ENCODE results near the gene DICER1. TPM values are rescaled to one million over a fixed set of nuclear protein-coding genes. Genes with fewer than 3 reads are reported as not detected.

The DICER1 gene
- total RNA-seq (2014; rRNA removed; shearing (Covaris generic)) (52.6 and 59.2 TPM in 2 replicates), polyA plus RNA-seq (2016; fragmentation: Nextera tagmentation; extraction: Ambion mirVana) (17.6 and 21.4 TPM in 2 replicates)
- long read RNA-seq, partial matches to known transcripts, result 7 of 11 reads
- long read RNA-seq, other reads (novel, unspliced or antisense), result 3 of 11 reads

DNA sequence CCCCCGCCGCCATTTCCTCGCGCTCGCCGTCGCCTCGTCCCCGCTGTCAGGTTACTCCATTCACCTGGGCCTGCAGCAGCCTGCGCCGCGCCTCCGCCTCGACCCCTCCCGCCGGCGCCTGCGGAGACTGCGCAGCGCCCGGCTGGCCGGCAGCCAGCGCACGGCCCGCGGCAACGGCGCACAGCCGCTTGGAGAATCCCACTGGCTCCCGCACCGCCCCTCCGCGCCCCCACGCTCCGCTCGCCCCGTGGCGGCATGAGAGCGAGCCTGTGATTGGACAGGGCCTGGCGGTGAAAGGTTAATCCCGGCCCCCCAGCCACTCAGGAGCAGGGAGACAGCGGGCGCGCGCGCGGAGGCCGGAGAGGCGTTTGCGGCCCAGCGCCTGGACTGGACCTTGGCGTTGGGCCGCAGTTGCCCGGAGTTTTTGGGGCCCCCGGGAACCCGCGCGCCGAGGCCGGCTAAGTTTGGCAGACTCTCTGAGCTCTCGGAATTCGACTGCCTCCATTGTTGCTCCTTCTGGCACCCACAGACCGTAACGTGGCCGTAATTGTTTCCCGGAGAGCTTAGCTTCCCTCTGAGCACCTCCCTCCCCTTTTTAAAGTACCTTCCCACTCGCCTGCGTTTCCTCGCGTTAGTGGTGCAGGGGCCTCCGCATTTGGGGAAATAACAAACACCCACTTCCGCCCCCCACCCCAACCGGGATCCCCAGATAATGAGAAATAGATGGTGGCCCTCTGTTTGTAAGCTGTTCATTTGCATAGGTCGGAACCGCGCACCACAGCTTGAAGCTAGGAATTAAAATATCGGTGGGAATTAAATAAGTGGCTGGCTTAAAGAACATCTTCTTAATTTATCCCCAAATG lies at the start of gene DICER1:
TSS of gene DICER1 (minus strand) at position 203 of the 863 bp plus-strand sequence. CDS start 24,071 bp downstream, outside the sequence.
- TF ChIP-seq, protein P1, sequence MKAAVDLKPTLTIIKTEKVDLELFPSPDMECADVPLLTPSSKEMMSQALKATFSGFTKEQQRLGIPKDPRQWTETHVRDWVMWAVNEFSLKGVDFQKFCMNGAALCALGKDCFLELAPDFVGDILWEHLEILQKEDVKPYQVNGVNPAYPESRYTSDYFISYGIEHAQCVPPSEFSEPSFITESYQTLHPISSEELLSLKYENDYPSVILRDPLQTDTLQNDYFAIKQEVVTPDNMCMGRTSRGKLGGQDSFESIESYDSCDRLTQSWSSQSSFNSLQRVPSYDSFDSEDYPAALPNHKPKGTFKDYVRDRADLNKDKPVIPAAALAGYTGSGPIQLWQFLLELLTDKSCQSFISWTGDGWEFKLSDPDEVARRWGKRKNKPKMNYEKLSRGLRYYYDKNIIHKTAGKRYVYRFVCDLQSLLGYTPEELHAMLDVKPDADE (IDR thresholded peaks at IDR 0.05), result no peak
- TF ChIP-seq POLR2AphosphoS5 (IDR thresholded peaks at IDR 0.05; ENCODE audit: low read depth), result peak; percentile 50; the same call in 1 of the 2 replicates
- TF ChIP-seq, protein P2, sequence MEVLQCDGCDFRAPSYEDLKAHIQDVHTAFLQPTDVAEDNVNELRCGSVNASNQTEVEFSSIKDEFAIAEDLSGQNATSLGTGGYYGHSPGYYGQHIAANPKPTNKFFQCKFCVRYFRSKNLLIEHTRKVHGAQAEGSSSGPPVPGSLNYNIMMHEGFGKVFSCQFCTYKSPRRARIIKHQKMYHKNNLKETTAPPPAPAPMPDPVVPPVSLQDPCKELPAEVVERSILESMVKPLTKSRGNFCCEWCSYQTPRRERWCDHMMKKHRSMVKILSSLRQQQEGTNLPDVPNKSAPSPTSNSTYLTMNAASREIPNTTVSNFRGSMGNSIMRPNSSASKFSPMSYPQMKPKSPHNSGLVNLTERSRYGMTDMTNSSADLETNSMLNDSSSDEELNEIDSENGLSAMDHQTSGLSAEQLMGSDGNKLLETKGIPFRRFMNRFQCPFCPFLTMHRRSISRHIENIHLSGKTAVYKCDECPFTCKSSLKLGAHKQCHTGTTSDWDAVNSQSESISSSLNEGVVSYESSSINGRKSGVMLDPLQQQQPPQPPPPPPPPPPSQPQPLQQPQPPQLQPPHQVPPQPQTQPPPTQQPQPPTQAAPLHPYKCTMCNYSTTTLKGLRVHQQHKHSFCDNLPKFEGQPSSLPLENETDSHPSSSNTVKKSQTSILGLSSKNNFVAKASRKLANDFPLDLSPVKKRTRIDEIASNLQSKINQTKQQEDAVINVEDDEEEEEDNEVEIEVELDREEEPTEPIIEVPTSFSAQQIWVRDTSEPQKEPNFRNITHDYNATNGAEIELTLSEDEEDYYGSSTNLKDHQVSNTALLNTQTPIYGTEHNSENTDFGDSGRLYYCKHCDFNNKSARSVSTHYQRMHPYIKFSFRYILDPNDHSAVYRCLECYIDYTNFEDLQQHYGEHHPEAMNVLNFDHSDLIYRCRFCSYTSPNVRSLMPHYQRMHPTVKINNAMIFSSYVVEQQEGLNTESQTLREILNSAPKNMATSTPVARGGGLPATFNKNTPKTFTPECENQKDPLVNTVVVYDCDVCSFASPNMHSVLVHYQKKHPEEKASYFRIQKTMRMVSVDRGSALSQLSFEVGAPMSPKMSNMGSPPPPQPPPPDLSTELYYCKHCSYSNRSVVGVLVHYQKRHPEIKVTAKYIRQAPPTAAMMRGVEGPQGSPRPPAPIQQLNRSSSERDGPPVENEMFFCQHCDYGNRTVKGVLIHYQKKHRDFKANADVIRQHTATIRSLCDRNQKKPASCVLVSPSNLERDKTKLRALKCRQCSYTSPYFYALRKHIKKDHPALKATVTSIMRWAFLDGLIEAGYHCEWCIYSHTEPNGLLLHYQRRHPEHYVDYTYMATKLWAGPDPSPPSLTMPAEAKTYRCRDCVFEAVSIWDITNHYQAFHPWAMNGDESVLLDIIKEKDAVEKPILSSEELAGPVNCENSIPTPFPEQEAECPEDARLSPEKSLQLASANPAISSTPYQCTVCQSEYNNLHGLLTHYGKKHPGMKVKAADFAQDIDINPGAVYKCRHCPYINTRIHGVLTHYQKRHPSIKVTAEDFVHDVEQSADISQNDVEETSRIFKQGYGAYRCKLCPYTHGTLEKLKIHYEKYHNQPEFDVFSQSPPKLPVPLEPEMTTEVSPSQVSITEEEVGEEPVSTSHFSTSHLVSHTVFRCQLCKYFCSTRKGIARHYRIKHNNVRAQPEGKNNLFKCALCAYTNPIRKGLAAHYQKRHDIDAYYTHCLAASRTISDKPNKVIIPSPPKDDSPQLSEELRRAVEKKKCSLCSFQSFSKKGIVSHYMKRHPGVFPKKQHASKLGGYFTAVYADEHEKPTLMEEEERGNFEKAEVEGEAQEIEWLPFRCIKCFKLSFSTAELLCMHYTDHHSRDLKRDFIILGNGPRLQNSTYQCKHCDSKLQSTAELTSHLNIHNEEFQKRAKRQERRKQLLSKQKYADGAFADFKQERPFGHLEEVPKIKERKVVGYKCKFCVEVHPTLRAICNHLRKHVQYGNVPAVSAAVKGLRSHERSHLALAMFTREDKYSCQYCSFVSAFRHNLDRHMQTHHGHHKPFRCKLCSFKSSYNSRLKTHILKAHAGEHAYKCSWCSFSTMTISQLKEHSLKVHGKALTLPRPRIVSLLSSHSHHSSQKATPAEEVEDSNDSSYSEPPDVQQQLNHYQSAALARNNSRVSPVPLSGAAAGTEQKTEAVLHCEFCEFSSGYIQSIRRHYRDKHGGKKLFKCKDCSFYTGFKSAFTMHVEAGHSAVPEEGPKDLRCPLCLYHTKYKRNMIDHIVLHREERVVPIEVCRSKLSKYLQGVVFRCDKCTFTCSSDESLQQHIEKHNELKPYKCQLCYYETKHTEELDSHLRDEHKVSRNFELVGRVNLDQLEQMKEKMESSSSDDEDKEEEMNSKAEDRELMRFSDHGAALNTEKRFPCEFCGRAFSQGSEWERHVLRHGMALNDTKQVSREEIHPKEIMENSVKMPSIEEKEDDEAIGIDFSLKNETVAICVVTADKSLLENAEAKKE (CRISPR knock-in tag; IDR thresholded peaks at IDR 0.05), result no peak
- TF ChIP-seq CREB1 (CRISPR knock-in tag; IDR thresholded peaks at IDR 0.05; ENCODE audit: low read depth), result peak; percentile 72
- no peak for TF ChIP-seq ZNF114 (CRISPR knock-in tag; IDR thresholded peaks at IDR 0.05)
- TF ChIP-seq STAT1 (IDR thresholded peaks at IDR 0.05; ENCODE audit: unreplicated experiment), result no peak
- Histone ChIP-seq H3K4me3 (peak within 1 kb of the TSS; percentile 76), H3K27ac (ENCODE audit: low read depth) (peak within 1 kb of the TSS; percentile 95), H3K79me2 (replicated peaks; ENCODE audit: insufficient read depth) (peaks cover 45% of the 10 kb centered on the region), H3K9me2 (ENCODE audit: insufficient read depth) (0 out of 2 replicates have a peak, but pooled peaks cover 4% of the 10 kb centered on the region), H3K36me3 (ENCODE audit: insufficient read depth) (no peaks in the 10 kb centered on the region), H3K27me3 (ENCODE audit: insufficient read depth) (no peaks in the 10 kb centered on the region), H4K20me1 (replicated peaks; ENCODE audit: insufficient read depth) (no peaks in the 10 kb centered on the region; the same call in 1 of the 2 replicates), H3F3A (replicated peaks; ENCODE audit: low read depth) (no peaks in the 10 kb centered on the region), H3K4me1 (ENCODE audit: insufficient read depth) (peaks cover 21% of the 10 kb centered on the region; the same call in 1 of the 2 replicates), H2AFZ (peak within 1 kb of the TSS; percentile 86), H3K4me2 (peak within 1 kb of the TSS; percentile 95)
- H3K36me3 Mint-ChIP-seq (ENCODE audit: low read depth), result no peaks in the 10 kb centered on the region; the same call in 2 of the 3 replicates
- peaks cover 3% of the 10 kb centered on the region for H3K27me3 Mint-ChIP-seq (ENCODE audit: insufficient read depth, low read depth, poor library complexity)
- peak within 1 kb of the TSS; percentile 99 for H3K27ac Mint-ChIP-seq
- H3K9me3 Mint-ChIP-seq, result no peaks in the 10 kb centered on the region
- H3K4me3 Mint-ChIP-seq, result peak within 1 kb of the TSS; percentile 97
- DNase-seq (ENCODE audit: low spot score), result peak; percentile 94
- peak; percentile 84 for ATAC-seq
- H3K4me1 Mint-ChIP-seq, result peaks cover 40% of the 10 kb centered on the region
